H1 (cell line): Measurements from ENCODE around the gene DOP1A. TPM values are rescaled to one million over a fixed set of nuclear protein-coding genes. Genes with fewer than 3 reads are reported as not detected.

Experiments
- CTCF ChIA-PET: fragments of 300-600 bp; sonication (Branson Sonifier 250); formaldehyde crosslinking; loops from one replicate; lab custom pipeline; 2021; ENCODE audit not compliant: partially characterized antibody; lab: Charles Lee
- POLR2A ChIA-PET: fragments of 300-600 bp; sonication (Branson Sonifier 250); formaldehyde crosslinking; loops from one replicate; lab custom pipeline; 2021; ENCODE audit warnings: inconsistent platforms; ENCODE audit not compliant: partially characterized antibody; lab: Charles Lee
- DNase-seq, 2 experiments: peaks; one replicate each; pipeline versions ENCODE4 v3.0.0 to v3.0.0-alpha.2; 2010 to 2022; ENCODE audit warnings: low spot score in 2 of 2, low read depth in 1 of 2, mixed read lengths in 1 of 2
- FAIRE-seq: peaks from 2 replicates; lab custom pipeline; 2011; peaks lifted over from hg19 to GRCh38; lab: Jason Lieb, UNC
- H2AFZ ChIP-seq: 2 replicates; pipeline ENCODE4 v1.8.1; 2012; ENCODE audit warnings: low read length, inconsistent platforms
- H2AK5ac ChIP-seq: 2 replicates; pipeline ENCODE4 v1.6.1; 2013; ENCODE audit warnings: low read depth, low read length
- H2BK120ac ChIP-seq: replicated peaks from 2 replicates; pipeline ENCODE3; 2013; ENCODE audit warnings: low read depth, low read length, inconsistent platforms
- H2BK12ac ChIP-seq: 2 replicates; pipeline ENCODE4 v1.6.1; 2013; ENCODE audit warnings: low read depth, low read length
- H2BK15ac ChIP-seq: 2 replicates; pipeline ENCODE4 v1.6.1; 2013; ENCODE audit warnings: low read length
- H2BK20ac ChIP-seq: 2 replicates; pipeline ENCODE4 v1.6.1; 2013; ENCODE audit warnings: low read length
- H2BK5ac ChIP-seq: 2 replicates; pipeline ENCODE4 v1.6.1; 2013; ENCODE audit warnings: low read depth, low read length
- H3K14ac ChIP-seq: 2 replicates; pipeline ENCODE4 v1.6.1; 2013; ENCODE audit warnings: inconsistent platforms; ENCODE audit not compliant: insufficient read length
- H3K18ac ChIP-seq: 2 replicates; pipeline ENCODE4 v1.6.1; 2013; ENCODE audit warnings: low read length; ENCODE audit errors: extremely low read depth
- H3K23ac ChIP-seq: 2 replicates; pipeline ENCODE4 v1.6.1; 2013; ENCODE audit warnings: inconsistent platforms; ENCODE audit not compliant: insufficient read length
- H3K23me2 ChIP-seq: 2 replicates; pipeline ENCODE4 v1.6.1; 2013; ENCODE audit warnings: low read depth, low read length
- H3K27ac ChIP-seq: 2 replicates; pipeline ENCODE4 v1.6.1; 2011; ENCODE audit warnings: low read depth, low read length, inconsistent platforms
- H3K27me3 ChIP-seq, 4 experiments: replicated peaks in 1 of 4; 1 replicate in 1 of 4; 2 replicates in 3 of 4; pipeline versions ENCODE4 v1.6.1 to v1.8.1; 2011 to 2013; ENCODE audit warnings: low read length in 3 of 4, mild to moderate bottlenecking in 3 of 4, inconsistent platforms in 2 of 4, mixed read lengths in 2 of 4, moderate library complexity in 1 of 4; ENCODE audit not compliant: control insufficient read depth in 3 of 4, insufficient read depth in 3 of 4; ENCODE audit errors: extremely low read depth in 1 of 4
- H3K36me3 ChIP-seq, 4 experiments: 2 replicates each; pipeline versions ENCODE4 v1.6.1 to v1.8.1; 2011 to 2013; ENCODE audit warnings: mild to moderate bottlenecking in 4 of 4, low read length in 3 of 4, moderate library complexity in 2 of 4, control low read depth in 1 of 4, inconsistent platforms in 1 of 4; ENCODE audit not compliant: insufficient read depth in 4 of 4, control insufficient read depth in 2 of 4
- H3K4ac ChIP-seq: replicated peaks from 2 replicates; pipeline ENCODE3; 2013; ENCODE audit warnings: low read length, low read depth, mixed read lengths, inconsistent platforms; ENCODE audit not compliant: insufficient read length
- H3K4me1 ChIP-seq, 4 experiments: replicated peaks in 1 of 4; 1 replicate in 1 of 4; 2 replicates in 3 of 4; pipeline versions ENCODE4 v1.6.1 to v1.8.1; 2011 to 2013; ENCODE audit warnings: low read length in 3 of 4, inconsistent platforms in 2 of 4, mixed read lengths in 1 of 4; ENCODE audit not compliant: insufficient read depth in 4 of 4, control insufficient read depth in 3 of 4
- H3K4me2 ChIP-seq, 2 experiments: 2 replicates each; pipeline versions ENCODE4 v1.6.1 to v1.8.1; 2011 to 2013; ENCODE audit warnings: low read depth in 2 of 2, low read length in 2 of 2, control low read depth in 1 of 2, inconsistent platforms in 1 of 2, mild to moderate bottlenecking in 1 of 2; ENCODE audit not compliant: insufficient read depth in 1 of 2
- H3K4me3 ChIP-seq, 4 experiments: fragments of 200-600, 300-600 bp in 1 of 4; sonication (generic), shearing (Covaris generic), sonication (Bioruptor Twin) in 1 of 4; 2 replicates each; pipeline versions ENCODE4 v1.5.1 to v1.8.1; 2011 to 2016; ENCODE audit warnings: low read length in 4 of 4, low read depth in 3 of 4, control low read depth in 2 of 4, inconsistent platforms in 2 of 4, mild to moderate bottlenecking in 2 of 4, mixed read lengths in 1 of 4, moderate library complexity in 1 of 4; ENCODE audit not compliant: insufficient read depth in 2 of 4; ENCODE audit errors: extremely low read depth in 1 of 4
- H3K56ac ChIP-seq: replicated peaks from 2 replicates; pipeline ENCODE3; 2013; ENCODE audit warnings: low read depth, mild to moderate bottlenecking, mixed read lengths, low read length, inconsistent platforms; ENCODE audit not compliant: insufficient read length
- H3K79me1 ChIP-seq: 2 replicates; pipeline ENCODE4 v1.6.1; 2013; ENCODE audit warnings: low read depth, low read length, control low read depth
- H3K79me2 ChIP-seq, 2 experiments: 2 replicates each; pipeline versions ENCODE4 v1.6.1 to v1.8.1; 2012 to 2013; ENCODE audit warnings: low read length in 2 of 2, mild to moderate bottlenecking in 2 of 2, inconsistent platforms in 1 of 2; ENCODE audit not compliant: insufficient read depth in 2 of 2, control insufficient read depth in 1 of 2
- H3K9ac ChIP-seq, 4 experiments: replicated peaks in 1 of 4; 1 replicate in 1 of 4; 2 replicates in 3 of 4; pipeline versions ENCODE4 v1.6.1 to v1.8.1; 2011 to 2013; ENCODE audit warnings: low read depth in 3 of 4, low read length in 3 of 4, control low read depth in 2 of 4, mild to moderate bottlenecking in 2 of 4, moderate library complexity in 2 of 4, inconsistent platforms in 1 of 4; ENCODE audit errors: extremely low read depth in 1 of 4
- H3K9me3 ChIP-seq, 2 experiments: 2 replicates each; pipeline versions ENCODE4 v1.6.1 to v1.8.1; 2012 to 2013; ENCODE audit warnings: mild to moderate bottlenecking in 2 of 2, moderate library complexity in 2 of 2, control low read depth in 1 of 2, inconsistent platforms in 1 of 2, low read depth in 1 of 2, low read length in 1 of 2, mixed read lengths in 1 of 2; ENCODE audit not compliant: insufficient read depth in 2 of 2
- H4K20me1 ChIP-seq, 2 experiments: replicated peaks in 1 of 2; 2 replicates each; pipeline versions ENCODE3 to v1.8.1; 2011 to 2013; ENCODE audit warnings: inconsistent platforms in 2 of 2, low read length in 2 of 2, mild to moderate bottlenecking in 1 of 2; ENCODE audit not compliant: insufficient read depth in 2 of 2, control insufficient read depth in 1 of 2
- H4K5ac ChIP-seq: 2 replicates; pipeline ENCODE4 v1.6.1; 2013; ENCODE audit warnings: low read length, low read depth, mixed read lengths, inconsistent platforms; ENCODE audit not compliant: insufficient read length
- H4K8ac ChIP-seq: 2 replicates; pipeline ENCODE4 v1.8.0; 2013; ENCODE audit warnings: mild to moderate bottlenecking, moderate library complexity, low read length, inconsistent platforms; ENCODE audit not compliant: insufficient read depth; ENCODE audit errors: extremely low read depth
- H4K91ac ChIP-seq: replicated peaks from 2 replicates; pipeline ENCODE3; 2013; ENCODE audit warnings: low read length, mixed read lengths, inconsistent platforms; ENCODE audit not compliant: insufficient read length
- CTBP2 ChIP-seq: IDR thresholded peaks from 2 replicates; pipeline ENCODE4 v1.7.0; 2011; ENCODE audit warnings: borderline replicate concordance, mild to moderate bottlenecking, moderate library complexity, mixed read lengths, low read length; ENCODE audit not compliant: insufficient read depth, insufficient read length
- CTCF ChIP-seq, 3 experiments: IDR thresholded peaks; 1 replicate in 2 of 3; 2 replicates in 1 of 3; pipeline versions ENCODE4 v1.5.1 to v1.6.1; 2011; ENCODE audit warnings: low read length in 3 of 3, mild to moderate bottlenecking in 3 of 3, inconsistent platforms in 2 of 3, low read depth in 1 of 3, moderate library complexity in 1 of 3; ENCODE audit not compliant: insufficient read depth in 1 of 3; ENCODE audit errors: control extremely low read depth in 1 of 3
- POU5F1 ChIP-seq: IDR thresholded peaks from 2 replicates; pipeline ENCODE4 v1.6.1; 2011; ENCODE audit warnings: low read depth, mild to moderate bottlenecking, low read length, moderate library complexity
- SAP30 ChIP-seq: fragments of 300-600 bp; sonication (generic); IDR thresholded peaks from 2 replicates; pipeline ENCODE4 v1.7.1; 2012; ENCODE audit warnings: low read length, moderate library complexity, mild to moderate bottlenecking, inconsistent platforms; ENCODE audit not compliant: insufficient read depth, insufficient replicate concordance
- SUZ12 ChIP-seq: fragments of 200-600 bp; sonication (generic); IDR thresholded peaks from 2 replicates; pipeline ENCODE4 v1.6.1; 2012; ENCODE audit warnings: mild to moderate bottlenecking, inconsistent platforms, low read length, moderate library complexity, mixed read lengths
- TBP ChIP-seq: IDR thresholded peaks from 2 replicates; pipeline ENCODE4 v1.6.1; 2011; ENCODE audit warnings: low read depth, low read length, improper control_type of control experiment
- WGBS, 2 experiments: shearing (Covaris generic) in 1 of 2; methylation state at CpG; one replicate each; pipeline versions ENCODE4 v1.1.6 to v1.1.7; 2013 to 2015; ENCODE audit warnings: low lambda C conversion rate in 2 of 2, mixed read lengths in 2 of 2, inconsistent platforms in 1 of 2, low coverage in 1 of 2, missing lambda C conversion rate in 1 of 2; ENCODE audit not compliant: insufficient replicate concordance in 2 of 2, insufficient coverage in 1 of 2, insufficient read length in 1 of 2; ENCODE audit errors: extremely low coverage in 1 of 2, missing lambda C conversion rate in 1 of 2; 5-methylcytosine and 5-hydroxymethylcytosine counted together
- polyA plus RNA-seq, 7 experiments: library from polyadenylated mRNA; depleted of rRNA in 3 of 7; stranded (reverse) in 5 of 7; unstranded in 2 of 7; fragments of >200 nt in 5 of 7; fragments of 200-250 nt in 2 of 7; gene quantifications; 1 replicate in 5 of 7; 2 replicates in 1 of 7; 4 replicates in 1 of 7; pipeline versions ENCODE4 v1.2.1 to v1.2.3, GENCODE V29; 2011 to 2013; ENCODE audit warnings: missing spikeins in 2 of 7, mixed read lengths in 2 of 7
- total RNA-seq: library from RNA; stranded (reverse); fragmentation: NEBNext Ultra II Directional; extraction: Animal tissue kit (Norgen Biotek cat#: 25700); gene quantifications from 2 replicates; pipeline ENCODE4 v1.2.1, GENCODE V29; 2021
- TF ChIP-seq, protein P1 (sequence below): IDR thresholded peaks from 2 replicates; pipeline ENCODE4 v1.6.1; 2012; ENCODE audit warnings: low read length, inconsistent platforms

The DOP1A gene
- total and polyA plus RNA-seq, 2 of the 8 experiments (the other 6 are each of a cell fraction or from before 2014, with no cell fraction given), result 7.5 to 14.7 TPM

- no peak overlapping the region for H4K91ac ChIP-seq
- H3K9ac ChIP-seq, result no peak overlapping the region
- 92% methylated on average over 6 of the region's 6 CpGs; no CpG with 5 or more reads in 1 of the 2 experiments for WGBS, 2 experiments
- no peaks in the 10 kb centered on the region; the same call in 1 of the 2 replicates for H3K79me1 ChIP-seq
- FAIRE-seq (no peak), DNase-seq (no peak)
- POLR2A ChIA-PET, result no interaction called here
- no peak overlapping the region for H2BK12ac ChIP-seq
- H3K4me1 ChIP-seq, result peaks cover 0 to 6% (median 1%) of the 10 kb centered on the region in 4 experiments; a peak in 3 of 7 replicates
- H3K4ac ChIP-seq, result no peak overlapping the region
- H3K9me3 ChIP-seq, result no peaks in the 10 kb centered on the region
- no peak overlapping the region for H3K18ac ChIP-seq
- H3K4me2 ChIP-seq, result no peak overlapping the region
- H4K20me1 ChIP-seq, result peaks cover 0 to 3% of the 10 kb centered on the region in 2 experiments
- CTCF ChIA-PET, result interaction anchor here (1.1 kb wide), 1 partner anchor 13 kb away, joined by 3 read pairs; no protein-coding TSS in a partner anchor
- no peak overlapping the region for H3K23ac ChIP-seq
- no peak overlapping the region for H2BK5ac ChIP-seq
- no peaks in the 10 kb centered on the region for H3K23me2 ChIP-seq
- H3K56ac ChIP-seq, result no peak overlapping the region
- no peak overlapping the region for H2AFZ ChIP-seq
- H3K27me3 ChIP-seq, result no peaks in the 10 kb centered on the region
- H4K8ac ChIP-seq, result no peak overlapping the region
- H2BK120ac ChIP-seq, result no peak overlapping the region
- no peak overlapping the region for H3K14ac ChIP-seq
- H3K36me3 ChIP-seq, result no peaks in the 10 kb centered on the region; a peak in 1 of 8 replicates
- no peak overlapping the region for H2BK15ac ChIP-seq
- no peak overlapping the region for H2AK5ac ChIP-seq
- no peak overlapping the region for H4K5ac ChIP-seq
- no peak overlapping the region for H2BK20ac ChIP-seq
- no peak overlapping the region for H3K4me3 ChIP-seq
- no peak overlapping the region for H3K27ac ChIP-seq
- peaks cover 0 to 6% of the 10 kb centered on the region in 2 experiments; a peak in 1 of 4 replicates for H3K79me2 ChIP-seq
- TF ChIP-seq SAP30 (no peak), CTCF (IDR thresholded peaks at IDR 0.05; ENCODE audit: control extremely low read depth in 1 of 3, insufficient read depth in 1 of 3, low read depth in 1 of 3, low read length in 3 of 3) (no peak), POU5F1 (no peak), TBP (no peak), SUZ12 (no peak), CTBP2 (no peak)
- TF ChIP-seq, protein P1, sequence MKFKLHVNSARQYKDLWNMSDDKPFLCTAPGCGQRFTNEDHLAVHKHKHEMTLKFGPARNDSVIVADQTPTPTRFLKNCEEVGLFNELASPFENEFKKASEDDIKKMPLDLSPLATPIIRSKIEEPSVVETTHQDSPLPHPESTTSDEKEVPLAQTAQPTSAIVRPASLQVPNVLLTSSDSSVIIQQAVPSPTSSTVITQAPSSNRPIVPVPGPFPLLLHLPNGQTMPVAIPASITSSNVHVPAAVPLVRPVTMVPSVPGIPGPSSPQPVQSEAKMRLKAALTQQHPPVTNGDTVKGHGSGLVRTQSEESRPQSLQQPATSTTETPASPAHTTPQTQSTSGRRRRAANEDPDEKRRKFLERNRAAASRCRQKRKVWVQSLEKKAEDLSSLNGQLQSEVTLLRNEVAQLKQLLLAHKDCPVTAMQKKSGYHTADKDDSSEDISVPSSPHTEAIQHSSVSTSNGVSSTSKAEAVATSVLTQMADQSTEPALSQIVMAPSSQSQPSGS, result no peak
Measured at GRCh38 chr6:83044091-83044768, 23.2 kb upstream of the DOP1A start.
